ENCODE data around the gene TACSTD2.
"Not testable (repeated sequence)": the region's sequence is repeated elsewhere in the genome, so short reads cannot be mapped to it uniquely, and the experiment has no call there.

TACSTD2 gene

DNA sequence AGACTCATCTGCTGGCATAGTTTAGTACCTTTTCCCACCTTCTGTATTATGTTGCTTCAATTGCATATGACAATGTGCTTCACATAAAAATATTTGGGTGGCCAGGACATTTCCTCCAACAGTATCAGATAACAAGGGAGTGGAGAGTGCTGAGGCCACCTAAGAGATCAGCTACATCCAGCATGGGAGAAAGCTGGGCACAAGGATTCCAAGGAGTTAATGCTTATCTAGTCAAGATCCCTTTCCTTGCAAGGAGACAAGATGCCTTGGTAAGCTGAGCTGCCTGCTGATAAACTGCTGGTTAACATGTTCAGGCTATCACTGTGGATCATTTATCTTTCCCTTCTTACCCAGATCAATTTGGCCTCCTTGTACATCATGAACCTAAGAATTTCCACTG is 5.4 kb downstream of the TACSTD2 start:
- TF ChIP-seq, protein P1, sequence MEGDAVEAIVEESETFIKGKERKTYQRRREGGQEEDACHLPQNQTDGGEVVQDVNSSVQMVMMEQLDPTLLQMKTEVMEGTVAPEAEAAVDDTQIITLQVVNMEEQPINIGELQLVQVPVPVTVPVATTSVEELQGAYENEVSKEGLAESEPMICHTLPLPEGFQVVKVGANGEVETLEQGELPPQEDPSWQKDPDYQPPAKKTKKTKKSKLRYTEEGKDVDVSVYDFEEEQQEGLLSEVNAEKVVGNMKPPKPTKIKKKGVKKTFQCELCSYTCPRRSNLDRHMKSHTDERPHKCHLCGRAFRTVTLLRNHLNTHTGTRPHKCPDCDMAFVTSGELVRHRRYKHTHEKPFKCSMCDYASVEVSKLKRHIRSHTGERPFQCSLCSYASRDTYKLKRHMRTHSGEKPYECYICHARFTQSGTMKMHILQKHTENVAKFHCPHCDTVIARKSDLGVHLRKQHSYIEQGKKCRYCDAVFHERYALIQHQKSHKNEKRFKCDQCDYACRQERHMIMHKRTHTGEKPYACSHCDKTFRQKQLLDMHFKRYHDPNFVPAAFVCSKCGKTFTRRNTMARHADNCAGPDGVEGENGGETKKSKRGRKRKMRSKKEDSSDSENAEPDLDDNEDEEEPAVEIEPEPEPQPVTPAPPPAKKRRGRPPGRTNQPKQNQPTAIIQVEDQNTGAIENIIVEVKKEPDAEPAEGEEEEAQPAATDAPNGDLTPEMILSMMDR (IDR thresholded peaks at IDR 0.05; ENCODE audit: control extremely low read depth, extremely low read depth, low read depth, missing control alignments), result no peak
- no peak for DNase-seq (ENCODE audit: extremely low spot score)
- ChIA-PET POLR2A (no interaction called here), CTCF (interaction anchor here (1.8 to 3.1 kb wide), 3 partner anchors 10 to 81 kb away, joined by 9 to 19 read pairs (median 16); partner anchors contain the start of gene OMA1)

DNA sequence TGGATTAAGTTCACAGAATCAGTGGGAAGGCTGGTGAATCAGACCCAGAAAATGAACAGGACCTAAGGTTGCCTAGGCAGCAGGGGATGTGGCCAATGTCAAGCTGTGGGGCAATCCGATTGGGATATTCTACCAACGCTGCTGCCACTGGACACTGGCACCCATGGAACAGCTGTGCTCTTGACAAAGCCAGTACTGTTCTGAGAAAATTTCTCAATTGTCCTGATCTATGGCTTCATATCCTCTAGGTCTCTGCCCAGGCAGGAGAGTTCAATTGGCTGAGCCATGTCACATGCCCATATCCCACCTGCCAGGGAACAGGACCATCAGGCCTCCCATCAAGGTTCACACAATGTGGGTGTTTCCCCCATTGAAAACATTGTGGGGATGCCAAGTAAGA is 6.2 kb downstream of the TACSTD2 start:
- POLR2A ChIA-PET, result no interaction called here
- DNase-seq (ENCODE audit: extremely low spot score), result no peak
- CTCF ChIA-PET, result interaction anchor here (1.8 to 3.1 kb wide), 2 partner anchors 24 to 82 kb away, joined by 9 to 19 read pairs; partner anchors contain the start of gene OMA1
- TF ChIP-seq, protein P1 (IDR thresholded peaks at IDR 0.05; ENCODE audit: control extremely low read depth, extremely low read depth, low read depth, missing control alignments), result no peak

DNA sequence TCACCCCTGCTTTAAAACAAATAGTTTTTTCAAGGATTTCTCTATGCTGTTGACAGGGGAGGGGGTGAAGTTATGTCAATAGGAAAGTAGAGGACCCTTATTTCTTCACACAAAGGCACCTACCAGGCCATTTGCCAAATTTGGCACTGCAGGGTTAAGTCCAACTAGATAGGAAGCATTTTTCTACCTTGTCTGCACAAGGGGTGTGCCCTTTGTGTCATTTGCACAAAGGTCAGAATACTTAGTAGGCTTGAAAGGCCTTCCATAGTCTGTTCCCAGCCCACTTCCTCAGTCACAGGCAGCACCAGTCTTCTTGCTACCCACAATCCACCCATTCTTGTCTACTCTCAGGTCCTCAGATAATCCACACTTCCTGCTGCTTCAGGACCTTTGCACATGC is 7.0 kb downstream of the TACSTD2 start:
- ChIA-PET CTCF (interaction anchor here (1.8 kb wide), 1 partner anchor 83 kb away, joined by 9 read pairs; no protein-coding TSS in a partner anchor), POLR2A (no interaction called here)
- DNase-seq (ENCODE audit: extremely low spot score), result no peak
- TF ChIP-seq, protein P1 (IDR thresholded peaks at IDR 0.05; ENCODE audit: control extremely low read depth, extremely low read depth, low read depth, missing control alignments), result no peak

DNA sequence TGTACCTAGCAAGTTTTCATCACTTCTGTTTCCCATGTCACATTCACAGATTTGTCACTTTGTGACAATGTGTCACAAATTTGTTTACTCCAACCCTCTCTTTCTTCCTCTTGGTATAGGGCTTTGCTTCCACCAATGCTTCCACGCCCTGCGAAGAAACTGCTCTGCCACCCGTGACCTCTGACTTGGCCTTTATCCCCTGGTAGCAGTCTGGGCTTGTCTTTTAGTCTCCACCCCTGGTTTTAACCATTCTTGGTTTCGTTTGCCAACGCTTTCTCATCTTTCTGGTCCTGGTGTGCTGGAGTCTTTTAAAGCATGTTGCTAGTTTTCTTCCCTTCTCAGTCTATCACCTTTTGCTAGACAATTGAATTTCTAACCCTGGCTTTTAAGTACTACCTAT is 8.1 kb downstream of the TACSTD2 start:
- ChIA-PET CTCF (interaction anchor here (1.1 to 2.3 kb wide), 4 partner anchors 12 to 83 kb away, joined by 3 to 9 read pairs (median 6); no protein-coding TSS in a partner anchor), POLR2A (interaction anchor here (0.9 kb wide), 1 partner anchor 22 kb away, joined by 3 read pairs; the partner anchor contains the start of gene OMA1)
- no peak for DNase-seq (ENCODE audit: extremely low spot score)
- TF ChIP-seq, protein P1 (IDR thresholded peaks at IDR 0.05; ENCODE audit: control extremely low read depth, extremely low read depth, low read depth, missing control alignments), result no peak

DNA sequence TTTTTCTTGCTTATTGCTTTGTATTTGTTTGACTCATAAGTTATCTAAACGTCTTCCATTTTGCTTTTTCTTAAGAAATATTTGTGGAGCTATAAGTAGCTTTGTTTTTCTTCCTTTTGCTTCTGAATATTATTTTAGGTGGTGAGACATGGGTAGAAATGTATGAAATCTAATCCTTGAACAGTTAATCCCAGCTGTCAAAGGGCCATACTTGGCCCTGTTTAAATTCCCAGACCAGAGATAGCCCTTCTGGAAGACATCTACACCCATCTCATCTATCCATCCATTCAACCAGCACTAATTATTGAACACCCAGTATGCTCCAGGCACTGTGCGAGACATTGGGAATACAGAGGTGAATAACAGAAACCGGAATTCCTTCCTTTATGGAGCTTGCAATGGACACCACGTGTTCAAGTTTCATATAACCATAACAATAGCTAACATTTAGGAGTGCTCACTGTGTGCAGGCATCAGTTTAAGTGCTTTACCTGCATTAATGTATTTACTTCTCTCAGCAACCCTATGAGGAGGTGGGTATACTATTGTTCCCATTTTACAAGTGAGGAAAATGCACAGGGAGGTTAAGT is 8.7 kb downstream of the TACSTD2 start:
- ChIA-PET POLR2A (interaction anchor here (0.9 kb wide), 1 partner anchor 22 kb away, joined by 3 read pairs; the partner anchor contains the start of gene OMA1), CTCF (interaction anchor here (1.1 to 2.3 kb wide), 5 partner anchors 12 to 84 kb away, joined by 3 to 9 read pairs (median 7); partner anchors contain the start of gene OMA1)
- DNase-seq (ENCODE audit: extremely low spot score), result no peak
- TF ChIP-seq, protein P1 (IDR thresholded peaks at IDR 0.05; ENCODE audit: control extremely low read depth, extremely low read depth, low read depth, missing control alignments), result no peak

DNA sequence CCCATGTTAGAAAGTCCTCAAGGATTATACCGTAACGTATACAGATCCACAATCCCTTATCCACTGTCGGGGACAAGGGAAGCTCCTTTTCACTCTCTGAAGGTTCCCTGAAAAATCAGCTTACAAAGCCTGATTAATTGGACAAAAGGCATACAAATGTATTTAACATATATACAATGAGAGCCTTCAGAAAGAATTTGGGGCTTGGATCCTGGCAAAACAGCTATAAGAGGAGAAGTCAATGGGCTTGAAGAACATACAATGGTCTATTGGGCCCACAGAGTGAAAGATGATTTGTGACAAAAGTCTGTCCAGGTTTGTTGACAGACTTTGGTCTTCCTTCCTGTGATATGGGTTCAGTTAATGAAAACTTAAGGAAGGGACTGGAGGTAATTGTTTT is 10.7 kb downstream of the TACSTD2 start:
- ChIA-PET CTCF (interaction anchor here (0.9 kb wide), 1 partner anchor 20 kb away, joined by 5 read pairs; the partner anchor contains the start of gene OMA1), POLR2A (no interaction called here)
- TF ChIP-seq, protein P1 (IDR thresholded peaks at IDR 0.05; ENCODE audit: control extremely low read depth, extremely low read depth, low read depth, missing control alignments), result no peak
- no peak for DNase-seq (ENCODE audit: extremely low spot score)

DNA sequence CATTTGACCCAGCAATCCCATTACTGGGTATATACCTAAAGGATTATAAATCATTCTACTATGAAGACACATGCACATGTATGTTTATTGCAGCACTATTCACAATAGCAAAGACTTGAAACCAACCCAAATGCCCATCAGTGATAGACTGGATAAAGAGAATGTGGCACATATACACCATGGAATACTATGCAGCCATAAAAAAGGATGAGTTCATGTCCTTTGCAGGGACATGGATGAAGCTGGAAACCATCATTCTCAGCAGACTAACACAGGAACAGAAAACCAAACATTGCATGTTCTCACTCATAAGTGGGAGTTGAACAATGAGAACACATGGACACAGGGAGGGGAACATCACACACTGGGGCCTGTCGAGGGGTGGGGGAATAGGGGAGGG is 13.3 kb downstream of the TACSTD2 start:
- POLR2A ChIA-PET, CTCF ChIA-PET: not testable (repeated sequence)

More for the DNA sequence above, 13.3 kb downstream of the TACSTD2 start:
- DNase-seq (ENCODE audit: extremely low spot score), result not testable (repeated sequence)
